Measurements from ENCODE around the gene MYLK4.

The MYLK4 gene

GRCh38 chr6:2687456-2687855, 63.3 kb downstream of the MYLK4 start:
- no peak overlapping the region for H3K27ac ChIP-seq
- TF ChIP-seq, protein P1, sequence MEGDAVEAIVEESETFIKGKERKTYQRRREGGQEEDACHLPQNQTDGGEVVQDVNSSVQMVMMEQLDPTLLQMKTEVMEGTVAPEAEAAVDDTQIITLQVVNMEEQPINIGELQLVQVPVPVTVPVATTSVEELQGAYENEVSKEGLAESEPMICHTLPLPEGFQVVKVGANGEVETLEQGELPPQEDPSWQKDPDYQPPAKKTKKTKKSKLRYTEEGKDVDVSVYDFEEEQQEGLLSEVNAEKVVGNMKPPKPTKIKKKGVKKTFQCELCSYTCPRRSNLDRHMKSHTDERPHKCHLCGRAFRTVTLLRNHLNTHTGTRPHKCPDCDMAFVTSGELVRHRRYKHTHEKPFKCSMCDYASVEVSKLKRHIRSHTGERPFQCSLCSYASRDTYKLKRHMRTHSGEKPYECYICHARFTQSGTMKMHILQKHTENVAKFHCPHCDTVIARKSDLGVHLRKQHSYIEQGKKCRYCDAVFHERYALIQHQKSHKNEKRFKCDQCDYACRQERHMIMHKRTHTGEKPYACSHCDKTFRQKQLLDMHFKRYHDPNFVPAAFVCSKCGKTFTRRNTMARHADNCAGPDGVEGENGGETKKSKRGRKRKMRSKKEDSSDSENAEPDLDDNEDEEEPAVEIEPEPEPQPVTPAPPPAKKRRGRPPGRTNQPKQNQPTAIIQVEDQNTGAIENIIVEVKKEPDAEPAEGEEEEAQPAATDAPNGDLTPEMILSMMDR (IDR thresholded peaks at IDR 0.05) = no peak
- TF ChIP-seq ZFX (IDR thresholded peaks at IDR 0.05; ENCODE audit: borderline replicate concordance) = no peak

GRCh38 chr6:2686515-2686914, 64.2 kb downstream of the MYLK4 start:
- no peak overlapping the region for H3K27ac ChIP-seq
- TF ChIP-seq ZFX (IDR thresholded peaks at IDR 0.05; ENCODE audit: borderline replicate concordance) = no peak
- TF ChIP-seq, protein P1 (IDR thresholded peaks at IDR 0.05) = no peak

DNA sequence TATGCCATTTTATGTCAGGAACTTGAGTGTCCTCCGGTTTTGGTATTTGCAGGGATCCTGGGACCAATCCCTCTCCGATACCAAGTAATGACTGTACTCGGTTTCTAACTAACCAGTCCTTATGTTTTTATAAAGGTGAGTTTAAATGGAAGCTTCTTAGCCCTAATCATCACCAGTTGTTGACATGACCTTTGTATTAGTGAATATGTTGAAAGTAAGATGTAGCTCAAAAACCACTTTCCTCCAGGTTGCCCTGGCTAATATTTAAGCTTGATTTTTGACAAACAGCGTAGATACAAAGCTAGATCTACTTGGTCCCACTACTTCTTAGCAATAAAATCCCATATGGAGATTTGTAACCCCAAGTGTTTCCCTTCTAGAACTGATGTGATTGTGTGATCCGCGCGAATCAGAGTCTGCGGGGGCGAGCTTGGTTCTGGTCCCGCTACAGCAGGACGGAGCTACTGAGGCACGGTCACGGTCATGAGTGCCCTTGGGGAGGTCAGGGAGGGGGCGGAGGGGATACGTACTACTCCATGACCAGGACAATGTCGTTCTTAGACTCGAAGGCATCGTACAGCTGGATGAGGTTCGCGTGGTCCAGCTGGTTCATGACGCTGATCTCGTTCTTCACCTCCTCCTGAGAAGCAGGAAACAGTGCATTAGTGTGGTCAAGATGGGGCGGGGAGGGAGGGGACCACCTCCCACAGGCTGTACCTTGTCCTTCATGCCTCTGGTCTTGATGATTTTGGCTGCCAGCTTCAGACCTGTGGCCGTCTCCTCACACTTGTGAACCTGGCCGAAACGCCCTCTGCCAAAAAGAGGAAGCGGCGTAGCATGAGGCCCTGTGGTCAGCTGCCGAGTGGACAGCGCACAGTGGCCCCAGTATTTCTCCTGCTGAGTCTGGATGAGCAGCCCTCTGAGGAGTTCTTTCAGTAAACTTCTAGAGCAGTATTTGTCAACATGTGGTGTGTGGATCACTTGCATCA, 65.7 kb downstream of the MYLK4 start:
- no peak for TF ChIP-seq ZFX (IDR thresholded peaks at IDR 0.05; ENCODE audit: borderline replicate concordance)
- TF ChIP-seq, protein P1 (IDR thresholded peaks at IDR 0.05) = no peak
- H3K27ac ChIP-seq = no peak overlapping the region

GRCh38 chr6:2684103-2684749, 66.5 kb downstream of the MYLK4 start:
- H3K27ac ChIP-seq = no peak overlapping the region
- TF ChIP-seq ZFX (IDR thresholded peaks at IDR 0.05; ENCODE audit: borderline replicate concordance) = no peak
- TF ChIP-seq, protein P1 (IDR thresholded peaks at IDR 0.05) = no peak

- no peak overlapping the region for H3K27ac ChIP-seq
- no peak for TF ChIP-seq ZFX (IDR thresholded peaks at IDR 0.05; ENCODE audit: borderline replicate concordance)
- TF ChIP-seq, protein P1 (IDR thresholded peaks at IDR 0.05) = no peak
These were observed 70.3 kb downstream of the MYLK4 start for GRCh38 chr6:2680264-2680922.

DNA sequence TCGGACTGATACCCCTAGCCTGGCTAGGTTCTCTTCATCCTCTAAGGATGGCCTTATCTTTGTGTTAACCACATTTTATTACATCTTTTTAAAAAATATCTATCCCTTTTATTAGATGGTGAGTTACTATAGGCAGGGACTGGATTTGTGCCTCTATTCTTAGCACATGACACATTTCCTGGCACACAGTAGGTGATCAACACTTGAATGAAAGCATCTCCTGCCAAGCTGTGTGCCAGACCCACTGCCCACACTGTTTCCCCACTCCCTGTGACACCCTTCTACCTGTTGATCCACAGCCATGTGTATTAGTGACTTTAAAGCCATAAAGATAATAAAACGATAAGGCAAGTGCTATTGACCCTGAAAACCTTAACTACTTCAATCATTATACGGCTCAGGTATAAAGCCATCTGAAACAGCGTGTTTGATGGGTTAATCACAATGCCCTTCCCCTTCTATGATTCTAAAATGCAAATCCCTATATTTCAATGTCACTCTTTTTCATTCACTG, 73.6 kb downstream of the MYLK4 start:
- TF ChIP-seq, protein P1 (IDR thresholded peaks at IDR 0.05) = no peak
- TF ChIP-seq ZFX (IDR thresholded peaks at IDR 0.05; ENCODE audit: borderline replicate concordance) = no peak
- no peak overlapping the region for H3K27ac ChIP-seq
